ENCODE results near the gene HTR3B. TPM values are rescaled to one million over a fixed set of nuclear protein-coding genes. Genes with fewer than 3 reads are reported as not detected.
"Not testable (repeated sequence)": the region's sequence is repeated elsewhere in the genome, so short reads cannot be mapped to it uniquely, and the experiment has no call there.

Gene HTR3B
- polyA plus RNA-seq, 5 donors = 0.12 to 0.15 (median 0.14) TPM

DNA sequence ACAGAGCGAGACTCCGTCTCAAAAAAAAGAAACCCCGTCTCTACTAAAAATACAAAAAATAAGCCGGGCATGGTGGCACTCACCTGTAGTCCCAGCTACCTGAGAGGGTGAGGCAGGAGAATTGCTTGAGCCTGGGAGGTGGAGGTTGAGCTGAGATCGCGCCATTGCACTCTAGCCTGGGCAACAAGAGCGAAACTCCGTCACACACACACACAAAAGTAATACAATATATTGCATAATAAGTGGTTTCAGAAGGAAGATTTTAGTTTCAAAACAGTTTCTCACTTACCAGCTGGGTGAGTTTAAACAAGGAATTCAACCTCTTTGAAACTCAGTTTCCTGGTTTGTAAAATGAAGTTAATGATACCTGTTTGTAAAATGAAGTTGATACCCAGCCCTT lies 37.7 kb downstream of the HTR3B start:
- no peak for DNase-seq

DNA sequence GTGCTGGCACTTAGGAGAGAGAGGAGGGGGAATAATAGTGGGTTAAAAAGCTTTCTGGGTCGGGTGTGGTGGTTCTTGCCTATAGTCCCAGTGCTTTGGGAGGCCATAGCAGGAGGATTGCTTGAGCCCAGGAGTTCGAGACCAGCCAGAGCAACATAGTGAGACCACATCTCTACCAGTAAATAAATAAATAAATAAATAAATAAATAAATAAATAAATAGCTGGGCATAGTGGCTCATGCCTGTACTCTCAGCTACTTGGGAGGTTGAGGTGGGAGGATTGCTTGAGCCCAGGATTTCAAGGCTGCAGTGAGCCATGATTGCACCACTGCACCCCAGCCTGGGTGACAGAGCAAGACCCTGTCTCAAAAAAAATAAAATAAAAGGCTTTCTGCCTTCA lies 41.6 kb downstream of the HTR3B start:
- DNase-seq = not testable (repeated sequence)

DNA sequence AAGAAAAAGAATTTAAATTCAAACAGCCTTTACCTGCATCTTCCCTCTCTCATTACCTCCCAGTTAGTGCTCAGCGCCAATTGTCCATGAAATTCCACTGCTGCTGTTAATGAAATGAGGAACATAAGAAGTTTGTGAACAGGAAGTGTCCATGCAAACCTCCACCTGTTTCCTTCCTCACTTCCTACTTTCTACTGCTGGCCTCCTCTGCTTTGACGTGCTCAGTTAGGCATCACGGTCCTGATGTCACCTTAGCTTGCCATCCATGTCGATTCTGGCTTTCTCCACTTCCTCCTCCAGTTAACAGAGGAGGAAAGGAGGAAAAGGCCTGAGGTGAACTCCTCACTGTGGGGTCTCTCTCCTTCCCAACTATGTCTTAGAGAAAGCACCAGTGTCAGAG lies 43.4 kb downstream of the HTR3B start:
- DNase-seq = no peak

DNA sequence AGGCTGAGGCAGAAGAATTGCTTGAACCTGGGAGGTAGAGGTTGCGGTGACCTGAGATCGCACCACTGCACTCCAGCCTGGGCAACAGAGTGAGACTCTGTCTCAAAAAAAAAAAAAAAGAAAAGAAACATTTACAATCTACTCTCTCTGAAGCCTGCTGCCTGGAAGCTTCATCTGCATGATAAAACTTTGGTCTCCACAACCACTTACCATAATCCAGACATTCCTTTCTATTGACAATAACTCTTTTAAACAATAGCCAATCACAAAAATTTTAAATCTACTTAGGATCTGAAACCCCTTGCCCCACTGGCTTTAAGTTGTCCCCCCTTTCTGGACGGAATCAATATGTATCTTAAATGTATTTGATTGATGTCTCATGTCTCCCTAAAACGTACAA lies 45.3 kb downstream of the HTR3B start:
- DNase-seq = no peak

DNA sequence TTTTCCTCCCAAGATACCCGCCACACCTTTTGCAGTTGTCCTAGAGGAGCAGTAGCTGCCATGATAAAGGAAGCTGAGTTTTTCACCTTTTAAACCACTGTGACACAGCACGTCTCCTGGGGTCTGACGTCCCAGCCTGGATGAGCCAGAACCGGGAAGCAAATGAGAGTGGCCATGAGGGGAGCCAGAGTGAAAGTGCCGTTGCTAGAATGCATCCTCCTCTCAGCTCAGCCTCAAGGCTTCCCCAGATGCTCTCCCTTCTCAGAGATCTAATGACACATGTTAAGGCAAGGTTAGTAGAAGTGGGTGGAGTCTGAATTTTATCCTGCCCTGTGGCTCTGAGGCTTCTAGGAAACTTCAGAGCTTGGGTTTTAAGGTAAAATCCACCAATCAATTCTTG lies 46.9 kb downstream of the HTR3B start:
- no peak for DNase-seq

DNA sequence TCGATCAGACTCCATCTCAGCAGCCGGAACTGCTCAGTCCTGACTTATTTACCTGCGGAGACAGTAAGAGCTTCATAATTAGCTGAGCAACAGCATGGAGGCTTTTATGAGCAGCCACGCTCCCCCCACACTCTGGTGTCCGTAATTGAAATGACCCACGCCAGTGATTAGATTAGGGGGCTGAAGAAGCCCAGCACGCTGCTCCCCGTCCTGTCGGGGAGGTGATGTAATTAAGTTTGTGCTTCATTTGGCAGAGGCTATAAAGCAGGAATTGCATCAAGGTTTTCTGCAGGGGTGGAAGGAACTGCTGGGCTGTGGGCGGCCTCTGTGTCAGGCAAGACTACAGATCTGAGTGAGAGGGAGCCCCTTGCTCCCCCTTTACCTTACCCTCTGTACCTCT lies 47.5 kb downstream of the HTR3B start:
- DNase-seq = no peak

DNA sequence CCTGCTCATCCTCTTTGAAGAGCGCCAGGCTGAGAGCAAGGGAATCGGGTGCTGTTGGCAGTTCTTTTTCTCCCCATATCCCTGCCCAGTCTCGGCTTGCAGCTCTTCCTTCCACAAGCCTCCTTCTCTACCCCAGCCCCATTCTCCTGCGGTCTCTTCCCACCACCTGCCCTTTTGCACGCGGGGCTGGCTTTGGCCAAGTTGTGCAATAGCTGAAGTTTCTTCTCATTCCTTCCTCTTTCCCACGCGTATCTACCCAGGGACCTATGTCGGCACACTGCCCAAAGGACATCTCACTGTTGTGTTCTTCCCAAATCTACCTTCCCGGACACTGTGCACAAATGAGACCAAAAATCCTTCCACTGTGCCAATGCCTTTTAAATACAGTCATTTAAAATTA lies 48.0 kb downstream of the HTR3B start:
- DNase-seq = no peak

DNA sequence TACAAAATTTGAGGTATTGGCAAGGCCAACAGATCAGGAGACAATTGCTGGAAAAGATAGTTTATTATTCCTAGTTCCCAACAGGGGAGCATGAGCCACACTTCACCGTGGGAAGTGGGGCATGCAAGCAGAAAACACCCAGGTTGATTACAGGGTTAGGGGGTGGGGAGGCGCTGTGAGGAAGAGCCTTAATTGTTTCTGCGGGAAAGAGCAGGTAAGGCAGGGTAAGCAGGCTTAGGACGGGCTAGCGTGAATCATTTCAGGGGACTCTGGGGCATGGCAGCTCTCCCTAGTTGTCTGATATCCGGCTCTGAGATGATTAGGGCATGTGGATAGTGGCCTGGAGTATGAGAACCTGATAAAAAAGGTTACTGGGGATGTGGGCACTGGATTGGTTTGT lies 49.6 kb downstream of the HTR3B start:
- no peak for DNase-seq

DNA sequence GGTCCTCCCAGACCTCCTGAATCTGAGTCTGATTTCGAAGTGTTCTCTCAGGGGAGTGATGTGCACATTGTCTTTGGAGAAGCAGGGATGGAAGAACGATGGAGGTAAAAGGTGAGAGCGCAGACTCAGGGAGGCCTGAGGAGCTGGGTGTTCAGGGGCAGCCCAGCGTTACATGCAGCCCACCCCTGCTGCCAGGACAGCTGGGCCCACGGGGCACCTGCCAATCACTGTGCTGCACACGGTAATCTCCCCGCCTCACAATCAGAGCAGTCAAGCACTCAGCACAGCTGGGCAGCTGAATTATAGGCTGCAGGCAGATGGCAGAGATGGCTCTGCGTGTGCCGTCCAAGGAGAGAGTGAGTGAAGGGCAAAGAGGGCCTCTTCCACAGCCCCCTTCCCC lies 52.4 kb downstream of the HTR3B start:
- no peak for DNase-seq

DNA sequence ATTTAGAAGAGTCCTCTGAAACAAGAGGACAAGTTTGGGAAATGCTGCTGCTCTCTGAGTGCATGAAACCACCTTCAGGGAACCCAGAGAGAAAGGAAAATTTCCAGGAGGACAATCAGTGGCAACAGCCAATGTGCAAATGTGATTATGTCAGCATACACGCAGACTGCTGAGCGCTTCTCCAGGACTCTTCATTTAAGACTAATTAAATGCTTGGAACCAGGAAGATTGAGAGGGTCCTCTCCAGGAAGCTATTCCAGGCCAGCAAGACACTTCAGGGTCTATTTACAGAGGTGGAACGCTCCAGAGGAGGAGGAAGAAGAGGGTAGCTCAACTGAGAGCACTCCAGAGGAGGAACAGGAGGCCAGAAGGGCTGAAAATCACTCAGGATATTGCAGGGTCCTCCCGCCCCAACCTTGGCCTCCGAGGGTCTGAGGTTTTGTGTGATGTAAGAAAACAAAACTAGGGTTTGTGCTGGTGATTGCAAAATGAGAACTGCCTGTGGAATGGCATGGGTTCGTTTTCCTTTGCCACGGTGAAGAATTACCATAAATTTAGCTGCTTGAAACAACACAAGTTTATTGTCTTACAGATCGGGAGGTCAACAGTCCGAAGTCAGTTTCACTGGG lies 56.2 kb downstream of the HTR3B start:
- no peak for DNase-seq

DNA sequence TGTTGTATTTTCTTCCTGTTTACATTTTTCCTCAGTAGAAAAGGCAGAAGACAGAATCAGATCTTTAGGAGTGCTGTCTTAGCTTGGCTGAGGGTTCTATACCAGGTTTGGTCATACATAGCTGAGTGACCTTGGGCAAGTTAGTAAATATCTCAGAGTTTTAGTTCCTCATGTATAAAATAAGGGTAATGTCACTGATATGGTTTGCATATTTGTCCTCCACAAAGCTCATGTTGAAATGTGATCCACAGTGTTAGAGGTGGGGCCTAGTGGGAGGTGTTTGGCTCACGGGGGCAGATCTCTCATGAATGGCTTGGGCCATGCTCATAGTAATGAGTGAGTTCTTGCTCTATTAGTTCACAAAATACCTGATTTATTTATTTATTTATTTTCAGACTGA lies 62.8 kb downstream of the HTR3B start:
- no peak for DNase-seq

DNA sequence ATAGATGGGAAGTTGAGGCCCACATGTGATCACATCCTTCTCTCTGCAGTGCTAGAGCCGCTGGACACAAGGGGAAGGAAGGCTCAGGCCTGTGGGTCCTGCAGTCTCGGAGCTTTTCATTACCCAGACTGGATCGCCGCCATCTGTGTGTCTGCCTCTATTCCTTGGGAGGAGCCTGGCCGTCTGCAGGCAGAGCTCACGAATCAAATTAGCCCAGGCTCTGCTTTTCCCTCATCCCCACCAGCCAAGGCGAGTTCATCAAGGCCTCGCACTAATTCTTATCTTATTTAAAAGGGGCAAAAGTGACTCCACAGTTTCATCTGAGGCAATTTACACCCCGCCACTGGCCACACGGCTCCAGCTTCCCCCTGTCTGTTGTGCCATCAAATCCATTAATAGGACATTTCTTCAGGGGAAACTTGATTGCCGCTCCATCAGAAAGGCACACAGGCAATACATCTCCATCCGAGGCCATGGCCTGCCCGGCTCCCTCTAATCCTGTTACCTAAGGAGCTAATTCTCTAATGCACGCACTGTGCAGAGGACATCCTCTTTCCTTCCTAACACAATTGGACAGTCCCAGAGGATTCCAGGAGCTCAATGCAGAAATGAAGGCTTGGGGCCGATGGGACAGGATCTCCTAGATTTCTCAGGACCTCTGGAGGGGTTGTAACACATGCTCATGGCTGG lies 67.1 kb downstream of the HTR3B start:
- no peak for DNase-seq

DNA sequence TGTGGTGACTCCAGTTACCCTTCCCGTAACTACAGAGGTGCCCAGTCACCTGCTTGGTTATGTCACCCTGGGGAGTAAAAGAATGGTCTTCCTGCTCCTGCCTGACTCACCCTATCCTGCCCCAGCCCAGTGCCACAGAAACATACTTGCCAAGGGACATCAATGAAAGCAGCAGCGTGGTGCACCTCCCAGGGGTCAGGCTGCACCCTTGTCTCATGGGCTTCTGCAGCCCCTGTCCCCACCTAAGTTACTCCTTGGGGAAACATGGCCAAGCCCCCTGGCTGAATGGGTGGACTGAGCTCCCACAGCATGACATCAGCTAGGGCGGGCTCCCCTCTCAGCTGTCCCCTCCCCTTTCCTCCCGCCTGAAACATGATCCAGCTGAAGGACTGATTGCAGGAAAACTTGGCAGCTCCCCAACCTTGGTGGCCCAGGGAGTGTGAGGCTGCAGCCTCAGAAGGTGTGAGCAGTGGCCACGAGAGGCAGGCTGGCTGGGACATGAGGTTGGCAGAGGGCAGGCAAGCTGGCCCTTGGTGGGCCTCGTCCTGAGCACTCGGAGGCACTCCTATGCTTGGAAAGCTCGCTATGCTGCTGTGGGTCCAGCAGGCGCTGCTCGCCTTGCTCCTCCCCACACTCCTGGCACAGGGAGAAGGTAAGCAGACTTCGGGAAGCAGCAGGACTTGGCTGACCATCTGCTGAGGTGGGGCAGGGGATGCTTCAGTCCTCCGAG lies 70.3 kb downstream of the HTR3B start, which contains the start of gene HTR3A:
HTR3A (plus strand) TSS at position 368 of the 730 bp plus-strand sequence; CDS start at position 586, 218 bp downstream.
- DNase-seq = peak; percentile 55 to 63

DNA sequence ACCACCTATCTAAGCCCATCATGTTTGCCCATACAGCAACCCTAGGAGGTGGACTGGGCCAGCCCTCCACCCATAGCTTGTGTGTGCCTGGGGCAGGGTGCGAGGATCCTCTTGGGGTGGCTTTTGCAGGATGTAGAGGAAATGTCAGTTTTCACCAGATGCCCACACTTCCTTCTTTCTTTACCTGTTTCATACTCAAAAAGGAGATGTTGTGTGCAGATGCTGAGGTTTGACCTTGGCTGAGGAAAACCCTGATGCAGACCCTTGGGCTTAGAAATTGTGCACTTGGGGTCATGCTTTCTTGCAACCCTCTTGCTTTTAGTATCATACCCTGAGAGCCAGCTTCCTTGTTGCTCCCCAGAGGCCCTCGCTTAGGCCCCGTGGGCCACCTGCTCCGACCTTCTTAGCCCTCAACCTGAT lies 72.5 kb downstream of the HTR3B start:
- DNase-seq = no peak

DNA sequence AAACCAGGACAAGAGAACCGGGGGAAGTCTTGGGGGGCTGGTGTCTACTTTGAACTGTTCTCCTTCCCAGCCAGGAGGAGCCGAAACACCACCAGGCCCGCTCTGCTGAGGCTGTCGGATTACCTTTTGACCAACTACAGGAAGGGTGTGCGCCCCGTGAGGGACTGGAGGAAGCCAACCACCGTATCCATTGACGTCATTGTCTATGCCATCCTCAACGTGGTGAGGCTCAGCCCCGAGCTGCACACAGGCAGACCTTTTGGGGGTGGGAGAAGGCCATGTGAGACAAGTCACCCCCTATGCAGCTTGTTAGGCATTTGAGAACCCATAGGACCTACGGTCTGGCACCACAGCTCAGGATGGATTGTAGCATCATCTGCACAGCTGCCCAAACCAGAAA lies 73.1 kb downstream of the HTR3B start:
- DNase-seq = no peak

DNA sequence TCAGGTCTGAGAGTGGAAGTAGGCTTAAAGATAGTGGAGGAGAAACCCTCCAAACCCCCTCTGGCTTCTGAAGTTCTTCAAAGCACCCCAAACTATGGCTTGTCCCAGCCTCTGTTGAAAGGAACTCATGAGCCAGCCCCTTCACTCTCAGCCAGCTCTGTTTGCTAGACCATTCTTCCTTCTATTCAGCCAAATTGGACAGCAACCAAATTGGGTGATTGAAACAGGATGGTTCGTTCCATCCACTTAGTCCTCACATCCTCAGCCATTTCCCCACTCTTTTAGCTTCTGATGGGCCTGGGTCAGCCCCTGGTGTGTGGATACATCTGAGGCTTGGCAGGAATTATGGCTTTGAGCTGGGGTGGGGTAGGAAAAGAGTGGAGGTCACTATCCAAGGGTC lies 74.8 kb downstream of the HTR3B start:
- peak in 1 of 2 donors; percentile 21 for DNase-seq

DNA sequence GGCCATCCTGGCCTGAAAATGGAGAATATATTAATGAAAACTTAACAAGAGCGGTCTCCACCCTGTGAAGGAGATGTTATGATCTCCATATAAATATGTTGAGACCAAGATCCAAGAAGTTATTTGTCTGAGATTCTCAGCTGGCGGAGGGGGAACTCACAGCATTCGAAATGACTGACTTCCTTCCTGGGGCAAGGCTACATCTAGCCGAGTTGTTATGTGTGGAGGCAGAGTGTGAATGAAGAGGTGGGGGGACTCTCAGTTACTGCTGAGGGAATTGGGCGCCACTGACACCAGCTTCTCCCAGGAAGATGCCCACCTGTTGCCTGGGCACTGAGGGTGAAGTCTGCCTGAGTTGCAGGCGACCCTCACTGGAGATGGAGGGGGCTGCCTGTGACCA lies 76.2 kb downstream of the HTR3B start:
- no peak for DNase-seq

DNA sequence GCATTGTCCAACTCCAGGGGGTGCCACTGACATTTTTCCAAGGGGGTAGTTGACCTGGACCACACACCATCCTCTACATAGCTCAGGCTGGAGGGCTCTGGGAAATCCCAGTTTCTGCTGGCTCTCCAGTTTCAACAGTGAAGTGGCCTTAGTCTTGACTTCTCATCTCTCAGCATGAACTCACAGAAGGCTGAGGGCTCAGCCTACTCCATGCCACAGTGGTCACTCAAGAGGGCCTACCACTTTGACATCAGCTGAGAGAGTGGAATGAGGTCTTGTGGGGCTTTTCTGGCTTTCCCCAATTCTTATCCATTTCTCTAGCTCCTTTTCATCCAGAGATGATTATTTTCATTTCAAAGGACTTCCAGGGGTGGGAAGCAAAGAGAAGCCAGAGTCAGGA lies 77.7 kb downstream of the HTR3B start:
- no peak for DNase-seq

DNA sequence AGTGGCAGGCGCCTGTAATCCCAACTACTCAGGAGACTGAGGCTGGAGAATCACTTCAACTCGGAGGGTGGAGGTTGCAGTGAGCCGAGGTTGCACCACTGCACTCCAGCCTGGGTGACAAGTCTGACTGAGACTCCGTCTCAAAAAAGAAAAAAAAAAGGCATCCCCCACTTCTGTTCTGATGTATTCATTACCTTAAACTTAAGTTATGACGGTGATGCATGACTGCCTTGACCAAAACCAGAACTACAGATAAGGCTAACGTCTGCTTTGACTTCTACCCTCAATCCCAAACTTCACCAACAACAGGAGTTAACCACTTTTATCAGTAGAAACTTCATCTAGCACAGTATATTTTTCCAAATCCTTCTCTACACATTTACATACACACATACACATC lies 80.2 kb downstream of the HTR3B start:
- DNase-seq = no peak

DNA sequence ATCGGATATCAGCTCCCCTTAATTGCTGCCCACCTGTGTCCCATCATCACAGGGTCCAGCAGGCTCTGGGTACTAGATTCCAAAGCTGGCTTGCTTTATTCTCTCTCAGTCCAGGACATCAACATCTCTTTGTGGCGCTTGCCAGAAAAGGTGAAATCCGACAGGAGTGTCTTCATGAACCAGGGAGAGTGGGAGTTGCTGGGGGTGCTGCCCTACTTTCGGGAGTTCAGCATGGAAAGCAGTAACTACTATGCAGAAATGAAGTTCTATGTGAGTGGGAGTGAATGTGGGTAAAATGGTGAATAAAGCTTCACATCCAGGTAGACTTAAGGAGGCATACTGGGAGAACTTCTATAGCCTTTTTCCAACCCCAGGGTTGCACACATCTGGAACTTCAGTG lies 81.3 kb downstream of the HTR3B start:
- no peak for DNase-seq

DNA sequence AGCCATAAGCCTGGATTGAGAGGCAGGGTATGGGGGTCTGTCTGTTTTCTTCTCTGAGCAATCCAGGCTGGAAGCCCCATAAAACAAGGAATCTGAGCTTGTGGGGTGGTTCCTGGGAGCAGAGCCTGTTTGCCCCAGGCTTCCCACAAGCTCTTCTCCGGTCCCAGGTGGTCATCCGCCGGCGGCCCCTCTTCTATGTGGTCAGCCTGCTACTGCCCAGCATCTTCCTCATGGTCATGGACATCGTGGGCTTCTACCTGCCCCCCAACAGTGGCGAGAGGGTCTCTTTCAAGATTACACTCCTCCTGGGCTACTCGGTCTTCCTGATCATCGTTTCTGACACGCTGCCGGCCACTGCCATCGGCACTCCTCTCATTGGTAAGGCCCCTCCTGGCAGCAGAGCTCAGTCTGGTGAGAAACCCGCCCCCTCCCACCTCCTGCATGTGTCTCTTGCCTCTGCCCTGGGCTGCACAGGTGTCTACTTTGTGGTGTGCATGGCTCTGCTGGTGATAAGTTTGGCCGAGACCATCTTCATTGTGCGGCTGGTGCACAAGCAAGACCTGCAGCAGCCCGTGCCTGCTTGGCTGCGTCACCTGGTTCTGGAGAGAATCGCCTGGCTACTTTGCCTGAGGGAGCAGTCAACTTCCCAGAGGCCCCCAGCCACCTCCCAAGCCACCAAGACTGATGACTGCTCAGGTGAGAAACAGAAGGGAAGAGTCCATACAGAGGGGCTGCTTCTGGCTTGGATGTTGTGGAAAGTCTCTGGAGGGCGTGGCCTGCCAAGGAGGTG lies 82.0 kb downstream of the HTR3B start:
- no peak for DNase-seq

DNA sequence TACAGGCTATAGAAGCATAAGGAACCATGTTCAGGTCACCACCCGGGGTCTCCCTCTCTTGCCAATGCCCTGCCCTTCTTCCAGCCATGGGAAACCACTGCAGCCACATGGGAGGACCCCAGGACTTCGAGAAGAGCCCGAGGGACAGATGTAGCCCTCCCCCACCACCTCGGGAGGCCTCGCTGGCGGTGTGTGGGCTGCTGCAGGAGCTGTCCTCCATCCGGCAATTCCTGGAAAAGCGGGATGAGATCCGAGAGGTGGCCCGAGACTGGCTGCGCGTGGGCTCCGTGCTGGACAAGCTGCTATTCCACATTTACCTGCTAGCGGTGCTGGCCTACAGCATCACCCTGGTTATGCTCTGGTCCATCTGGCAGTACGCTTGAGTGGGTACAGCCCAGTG lies 84.8 kb downstream of the HTR3B start:
- DNase-seq = no peak

Data from right lung (tissue), 5 donors.